GM19023 (cell line): ENCODE data around the gene DLX5.

Experiments used
- ATAC-seq: cut with Tn5 transposase; IDR thresholded peaks from one replicate; pipeline ENCODE4 v1.9.1; 2021; ENCODE audit warnings: mild to moderate bottlenecking, moderate library complexity; ENCODE audit not compliant: unreplicated experiment

DLX5 gene

GRCh38 chr7:97006055-97006815 is 18.4 kb downstream of the DLX5 start:
- no peak for ATAC-seq

DNA sequence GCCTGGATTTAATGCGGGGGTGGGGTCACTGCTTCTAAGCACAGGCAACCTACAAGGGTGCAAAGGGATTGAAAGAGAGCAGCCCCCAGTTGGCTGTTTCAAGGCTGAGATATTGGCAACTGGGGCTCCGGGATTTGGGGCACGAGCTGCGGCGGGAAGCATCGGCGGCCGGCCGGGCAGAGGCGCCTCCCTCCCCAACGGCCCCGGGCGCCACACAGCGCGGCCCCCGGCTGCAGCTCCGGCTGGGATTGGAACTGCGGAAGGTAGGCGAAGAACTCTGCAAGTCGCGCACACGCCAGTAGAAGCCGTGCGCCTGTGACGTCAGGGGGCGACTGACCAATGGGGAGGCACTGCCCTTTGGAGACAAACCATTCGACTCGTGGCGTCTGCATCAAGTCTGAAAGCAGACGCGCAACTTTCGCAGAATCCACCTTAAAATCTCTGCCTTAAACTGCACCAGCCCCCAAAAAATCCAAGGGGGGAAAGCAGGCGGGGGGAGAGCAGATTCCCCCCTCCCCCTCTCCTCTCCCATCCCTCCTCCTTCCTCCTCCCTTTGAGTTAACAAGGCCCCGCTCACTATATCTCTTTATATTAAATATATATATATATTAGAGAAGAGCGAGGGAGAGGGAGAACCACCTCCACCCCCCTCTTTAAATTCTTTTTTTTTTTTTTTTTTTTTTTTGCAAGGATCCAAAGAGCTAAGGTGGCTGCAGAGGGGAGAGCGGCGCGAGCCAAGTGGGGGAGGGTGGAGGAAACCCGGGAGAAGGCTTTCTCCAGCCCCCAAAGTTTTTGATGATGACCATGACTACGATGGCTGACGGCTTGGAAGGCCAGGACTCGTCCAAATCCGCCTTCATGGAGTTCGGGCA is 19.2 kb downstream of the DLX5 start, which contains the start of gene DLX6:
Gene DLX6 (plus strand): TSS at position 371 of the 872 bp plus-strand sequence. CDS start 425 bp downstream, at position 796.
- no peak for ATAC-seq

DNA sequence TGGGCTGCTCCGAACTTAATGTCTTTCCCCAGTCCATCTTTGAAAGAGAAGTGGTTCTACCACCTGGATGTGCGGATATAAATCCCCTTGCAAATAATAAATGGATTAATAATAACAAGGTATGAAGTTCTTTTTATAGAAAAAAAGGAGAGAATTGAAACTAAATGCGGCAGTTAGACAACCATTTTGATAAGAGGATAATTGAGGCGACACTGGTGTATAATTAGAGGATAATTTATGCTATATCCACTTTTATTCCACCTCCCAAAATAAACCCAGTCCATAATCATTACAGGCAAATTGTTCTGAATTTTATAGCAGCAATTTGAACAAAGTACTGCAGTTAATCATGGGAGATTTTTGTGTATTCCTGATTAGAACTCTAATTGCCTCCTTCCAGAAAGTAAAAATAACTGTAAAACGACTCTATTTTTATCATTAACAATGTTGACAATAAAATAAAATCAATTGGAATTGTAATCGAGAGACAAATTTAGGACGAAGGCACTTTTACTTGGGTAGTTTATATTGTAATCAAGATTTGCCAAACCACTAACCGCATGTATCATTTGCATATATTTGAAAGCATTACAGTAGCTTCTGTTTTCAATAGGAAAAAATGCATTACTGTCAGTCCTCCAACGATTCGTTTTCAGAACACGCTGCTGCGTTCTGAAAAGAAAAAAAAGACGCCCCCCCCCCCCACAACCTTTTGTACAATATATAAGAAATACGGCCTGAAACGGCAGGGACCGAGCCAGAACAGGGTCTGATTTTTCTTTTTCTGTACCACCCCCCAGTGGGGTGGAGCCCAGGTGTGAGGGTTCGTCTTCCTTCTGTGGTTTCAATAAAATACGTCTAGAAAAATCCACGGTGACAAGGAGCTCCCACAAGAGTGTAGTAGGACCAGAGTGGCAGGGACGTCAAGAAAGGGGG is 20.1 kb downstream of the DLX5 start:
- no peak for ATAC-seq

DNA sequence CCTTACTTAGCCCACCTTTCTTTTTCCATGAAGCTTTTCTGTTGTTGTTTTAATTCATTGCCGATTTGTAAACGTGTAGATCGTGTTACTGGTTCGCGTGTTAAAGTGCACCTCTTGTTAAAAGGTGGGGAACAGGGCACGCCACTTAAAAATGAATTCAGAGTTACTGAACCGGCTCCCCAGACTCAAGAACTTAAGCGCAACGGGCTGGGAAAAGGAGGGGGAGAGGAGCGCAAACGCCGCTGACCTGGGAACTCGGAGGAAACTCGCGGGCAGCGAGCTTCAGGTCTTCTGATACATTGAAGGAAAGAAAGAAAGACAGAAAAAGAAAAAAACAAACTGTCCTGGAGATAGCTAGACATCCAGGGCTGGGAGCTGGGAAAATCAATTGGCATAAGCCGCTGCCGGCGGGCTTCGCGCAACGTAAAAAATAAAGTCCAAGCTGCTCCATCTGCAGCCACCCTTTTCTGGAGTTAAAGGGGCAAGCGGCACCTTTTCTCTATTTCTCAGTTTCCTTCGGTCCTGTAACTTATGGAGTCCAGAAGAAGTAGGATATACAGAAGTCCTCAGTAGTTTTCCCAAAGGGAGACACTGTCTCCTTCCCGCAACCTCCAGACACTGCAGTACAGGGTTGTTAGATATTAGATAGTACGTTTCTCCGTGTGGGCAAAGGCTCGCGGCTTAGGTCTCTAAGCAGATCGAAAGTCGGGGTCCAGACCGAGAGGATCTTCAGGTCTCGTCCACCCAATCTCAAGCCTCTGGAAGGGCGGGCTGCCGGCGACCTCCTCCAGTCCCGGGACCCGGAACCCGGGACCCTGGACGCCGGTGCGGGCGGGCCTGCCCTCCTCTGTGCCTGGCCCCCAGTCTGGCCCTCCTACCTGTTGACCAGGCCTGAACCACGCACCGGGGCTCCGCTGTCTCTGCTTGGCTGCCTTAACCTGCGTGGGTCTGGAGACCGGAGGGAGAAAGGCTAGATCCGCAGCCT is 21.1 kb downstream of the DLX5 start:
- no peak for ATAC-seq

GRCh38 chr7:97002555-97003261 is 21.9 kb downstream of the DLX5 start:
- ATAC-seq, result no peak

DNA sequence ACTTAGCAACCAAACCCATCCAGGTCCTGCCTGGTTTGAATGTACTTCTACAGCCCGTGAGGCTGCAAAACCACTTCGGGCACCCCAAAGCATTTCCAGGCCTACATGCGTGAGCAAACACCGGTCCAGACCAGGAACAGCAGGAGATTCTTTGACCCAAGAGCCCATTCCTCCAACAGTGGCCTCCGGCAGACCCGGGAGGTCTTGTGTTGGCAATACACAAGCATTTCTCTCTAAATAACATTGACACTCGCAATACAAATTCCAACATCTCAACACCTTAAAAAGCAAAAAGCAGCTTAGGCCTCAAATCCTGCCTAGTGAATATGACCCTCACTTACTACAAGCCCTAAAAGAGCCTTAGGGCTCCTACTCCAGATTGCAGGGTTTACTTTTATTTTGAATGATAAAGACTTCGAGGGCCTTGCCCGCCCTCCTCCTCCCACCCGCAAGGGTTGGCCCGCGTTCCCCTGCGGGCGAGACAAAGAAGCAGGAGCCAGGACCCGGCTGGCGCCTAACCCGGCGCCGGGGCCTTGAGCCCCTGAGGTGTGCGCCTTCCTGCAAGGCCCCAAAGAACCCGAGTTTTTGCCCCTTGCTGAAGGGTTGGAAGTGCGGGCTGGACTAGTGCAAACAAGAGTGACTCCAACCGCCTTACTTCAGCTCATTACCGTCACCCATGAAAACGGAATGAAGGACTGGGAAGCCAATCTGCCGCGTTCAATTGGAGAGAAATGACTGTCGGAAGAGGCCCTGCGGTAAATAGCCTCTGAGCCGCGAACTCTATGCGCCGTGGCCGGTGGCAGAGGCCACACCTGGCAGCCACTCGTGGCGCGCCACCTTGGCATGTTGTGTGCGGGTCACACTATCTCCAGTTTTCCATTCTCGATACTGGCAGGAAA is 22.7 kb downstream of the DLX5 start:
- ATAC-seq, result no peak

GRCh38 chr7:97001221-97001620 is 23.4 kb downstream of the DLX5 start:
- ATAC-seq, result no peak

DNA sequence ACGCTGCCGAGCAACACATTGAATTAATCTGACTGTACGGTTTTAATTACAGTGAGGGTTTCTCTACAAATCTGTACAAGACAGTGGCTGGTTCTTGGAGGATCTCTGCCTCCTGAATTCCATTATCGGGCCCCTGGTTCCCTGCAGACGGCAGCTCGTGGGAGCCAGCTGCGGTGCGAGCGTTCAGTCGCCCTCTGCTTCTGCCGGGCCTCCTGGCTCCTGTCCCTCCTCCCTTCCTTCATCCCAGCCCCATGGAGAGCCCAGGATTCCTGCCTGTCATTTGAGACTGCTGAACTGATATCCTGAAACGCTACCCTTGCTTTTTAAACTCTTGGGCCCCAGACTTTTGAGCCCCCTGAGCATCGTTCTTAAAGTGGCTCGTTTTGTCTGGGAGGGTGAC is 25.9 kb downstream of the DLX5 start:
- no peak for ATAC-seq

DNA sequence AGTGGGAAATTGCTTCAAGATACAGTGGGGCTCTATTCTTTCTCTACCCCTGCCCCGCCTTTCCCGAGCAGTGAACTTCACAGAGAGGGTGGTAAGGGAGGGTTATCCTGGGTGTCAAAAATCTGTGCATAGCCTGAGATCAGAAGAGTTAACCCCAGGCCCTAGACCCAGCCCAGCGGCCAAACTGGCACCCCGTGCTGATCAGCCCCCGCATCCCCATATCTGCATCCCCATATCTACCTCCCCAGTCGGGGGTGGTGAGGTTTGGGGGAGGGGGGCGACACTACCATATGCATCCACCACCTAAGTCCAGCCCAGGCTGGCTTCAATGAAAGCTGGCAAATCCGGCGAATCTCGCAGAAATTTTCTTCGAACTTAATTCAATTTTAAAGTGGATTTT is 26.3 kb downstream of the DLX5 start:
- no peak for ATAC-seq

GRCh38 chr7:96997512-96998032 is 27.1 kb downstream of the DLX5 start:
- no peak for ATAC-seq

- no peak for ATAC-seq
Observed at GRCh38 chr7:96996958-96997511, 27.6 kb downstream of the DLX5 start.

GRCh38 chr7:96996111-96996957 is 28.3 kb downstream of the DLX5 start:
- no peak for ATAC-seq

DNA sequence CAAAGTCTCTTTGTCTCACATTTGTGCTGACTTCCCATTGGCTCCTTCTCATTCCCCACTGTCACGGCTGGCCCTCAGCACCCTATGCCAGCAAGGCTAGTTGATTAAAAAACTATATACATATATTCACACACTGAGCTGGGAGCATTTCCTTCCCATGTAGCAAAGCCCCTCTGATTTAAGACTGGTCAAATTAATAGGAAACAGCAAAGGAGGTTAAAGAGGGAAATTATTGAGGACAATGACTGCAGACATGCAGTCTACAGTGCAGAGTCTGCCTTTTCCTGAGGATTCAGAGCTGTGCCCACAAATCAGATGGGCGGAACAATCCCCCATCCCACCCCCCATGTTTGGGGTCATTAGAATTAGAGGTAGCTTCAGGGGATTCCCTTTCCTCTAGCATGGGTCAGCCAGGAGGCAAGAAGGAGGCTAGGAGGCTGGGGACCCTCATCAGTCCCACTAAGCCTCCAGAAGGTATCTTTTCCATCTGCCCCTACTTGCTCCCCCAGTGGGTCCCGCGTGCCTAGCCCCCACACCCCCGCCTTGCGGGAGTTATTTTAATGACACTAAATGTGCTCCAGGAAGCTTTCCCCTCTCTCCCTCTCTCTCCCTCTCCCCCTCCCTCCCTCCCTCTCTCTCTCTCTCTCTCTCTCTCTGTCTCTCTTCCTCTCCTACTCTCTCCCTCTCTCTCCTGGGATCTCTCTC is 29.1 kb downstream of the DLX5 start:
- no peak for ATAC-seq

- ATAC-seq, result no peak
Observed at GRCh38 chr7:96993980-96994379, 30.7 kb downstream of the DLX5 start.

DNA sequence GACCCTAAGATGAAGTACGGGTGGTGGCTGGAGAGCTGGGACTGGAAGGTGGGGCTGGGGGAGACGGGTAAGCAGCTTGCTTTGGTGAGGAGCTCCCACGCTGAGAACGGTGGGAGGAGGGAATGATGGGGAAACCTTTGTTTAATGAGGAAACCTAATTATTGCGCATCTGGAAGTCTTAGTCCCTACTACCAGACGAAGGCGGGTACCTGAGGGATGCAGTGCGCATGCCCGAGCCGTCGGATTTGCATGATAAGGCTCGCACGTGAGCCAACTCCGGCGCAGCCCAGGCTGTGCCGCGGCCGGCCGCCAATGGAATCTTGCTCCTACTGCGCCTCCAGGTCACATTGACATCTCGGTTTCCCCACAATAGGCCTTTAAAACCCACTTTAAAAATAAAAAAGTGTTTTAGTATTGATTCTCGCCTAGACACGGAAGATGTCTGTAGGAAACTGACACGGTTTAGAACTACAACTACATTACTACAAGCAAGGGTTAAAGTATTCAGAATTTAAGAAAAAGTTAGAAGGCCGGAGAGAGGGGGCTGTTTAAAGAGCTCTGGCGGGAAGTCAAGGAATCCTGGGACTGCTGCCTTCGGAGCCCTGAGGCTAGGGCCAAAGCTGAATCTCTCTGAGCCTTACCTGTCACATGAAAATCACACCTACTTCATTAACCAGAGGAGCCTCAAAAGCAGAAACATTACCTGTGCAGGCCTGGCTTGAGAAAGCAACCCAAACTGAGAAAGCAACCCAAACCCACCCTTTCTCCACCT is 31.4 kb downstream of the DLX5 start:
- ATAC-seq, result no peak
